ENCODE measurements around the gene AUTS2. TPM values are rescaled to one million over a fixed set of nuclear protein-coding genes. Genes with fewer than 3 reads are reported as not detected.
"Not testable (repeated sequence)": the region's sequence is repeated elsewhere in the genome, so short reads cannot be mapped to it uniquely, and the experiment has no call there.

Gene AUTS2
- total and polyA plus RNA-seq, 2 donors, result 13.4 to 87.7 TPM

GRCh38 chr7:70349819-70350218, 751.5 kb downstream of the AUTS2 start:
- 83% methylated on average over 1 of the region's 1 CpG for WGBS
- DNase-seq (ENCODE audit: extremely low spot score), result no peak
- no peak overlapping the region for H3K27ac ChIP-seq (ENCODE audit: low read depth)

GRCh38 chr7:70352088-70352487, 753.8 kb downstream of the AUTS2 start:
- H3K36me3 ChIP-seq (ENCODE audit: insufficient read depth), result no peaks in the 10 kb centered on the region
- no peak for DNase-seq (ENCODE audit: extremely low spot score)
- H3K4me3 ChIP-seq (ENCODE audit: low read depth, low read length), result no peak overlapping the region
- WGBS, result 71% methylated on average over 4 of the region's 4 CpGs
- no peak overlapping the region for H3K27ac ChIP-seq (ENCODE audit: low read depth)
- H3K4me1 ChIP-seq (ENCODE audit: insufficient read depth), result no peaks in the 10 kb centered on the region

More at GRCh38 chr7:70349819-70350218, 751.5 kb downstream of the AUTS2 start:
- H3K36me3 ChIP-seq (ENCODE audit: insufficient read depth), result no peaks in the 10 kb centered on the region
- no peaks in the 10 kb centered on the region for H3K4me1 ChIP-seq (ENCODE audit: insufficient read depth)
- no peak overlapping the region for H3K4me3 ChIP-seq (ENCODE audit: low read depth, low read length)

GRCh38 chr7:70352906-70353305, 754.6 kb downstream of the AUTS2 start:
- no peaks in the 10 kb centered on the region for H3K4me1 ChIP-seq (ENCODE audit: insufficient read depth)
- 58% methylated on average over 2 of the region's 2 CpGs for WGBS

DNA sequence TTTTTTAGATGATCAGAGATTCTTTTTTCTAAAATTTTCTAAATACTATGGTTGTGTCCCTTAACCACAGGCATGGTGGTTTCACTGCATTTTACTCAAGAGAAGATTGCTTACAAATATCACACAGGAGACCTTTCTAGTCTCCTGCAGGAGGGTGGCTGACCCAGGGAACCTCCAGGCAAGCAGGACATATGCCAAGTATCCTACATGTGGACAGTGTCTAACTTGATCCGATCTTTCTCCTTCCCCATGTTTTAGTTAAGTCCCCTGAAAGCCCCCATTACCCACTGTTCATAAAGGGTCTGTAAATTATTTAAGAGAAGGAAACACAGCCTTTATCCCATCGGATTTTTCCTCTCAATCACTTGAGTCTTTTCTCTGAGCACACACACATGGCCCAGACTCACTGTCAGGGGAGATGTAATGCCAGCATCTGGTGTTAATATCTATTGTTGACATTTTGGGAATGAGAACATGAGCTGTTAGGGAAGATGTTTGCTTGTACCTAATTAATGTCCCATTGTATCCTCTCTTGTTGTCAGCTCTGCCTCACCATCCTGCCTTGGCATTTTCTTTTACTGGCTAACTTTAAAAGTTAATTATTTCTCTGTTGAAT, 755.2 kb downstream of the AUTS2 start:
- H3K27ac ChIP-seq (ENCODE audit: low read depth), result no peak overlapping the region
- H3K4me3 ChIP-seq (ENCODE audit: low read depth, low read length), result no peak overlapping the region
- WGBS, result 33% methylated on average over 2 of the region's 2 CpGs
- H3K36me3 ChIP-seq (ENCODE audit: insufficient read depth), result no peaks in the 10 kb centered on the region
- H3K4me1 ChIP-seq (ENCODE audit: insufficient read depth), result no peaks in the 10 kb centered on the region
- no peak for DNase-seq (ENCODE audit: extremely low spot score)

More at GRCh38 chr7:70352906-70353305, 754.6 kb downstream of the AUTS2 start:
- no peak for DNase-seq (ENCODE audit: extremely low spot score)
- Histone ChIP-seq H3K4me3 (ENCODE audit: low read depth, low read length) (no peak overlapping the region), H3K27ac (ENCODE audit: low read depth) (no peak overlapping the region), H3K36me3 (ENCODE audit: insufficient read depth) (no peaks in the 10 kb centered on the region)

DNA sequence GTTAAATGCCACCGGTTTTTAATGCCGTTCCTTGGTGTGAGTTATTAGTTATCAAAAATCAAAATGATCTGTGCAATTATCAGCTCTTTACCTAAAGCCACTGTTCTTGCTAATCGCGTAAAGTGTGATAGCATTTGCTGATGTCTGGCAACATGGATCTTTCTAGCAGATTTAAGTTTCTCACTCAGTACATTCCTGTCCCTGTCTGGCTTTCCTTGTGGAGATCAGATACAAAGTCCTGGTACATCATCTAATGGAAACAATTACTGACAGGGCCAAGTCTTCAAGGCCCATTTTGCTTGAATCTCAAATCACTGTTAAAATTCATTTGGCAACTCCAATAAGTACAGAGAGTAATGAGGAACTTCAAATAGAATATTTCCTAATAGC, 755.7 kb downstream of the AUTS2 start:
- Histone ChIP-seq H3K27ac (ENCODE audit: low read depth) (no peak overlapping the region), H3K36me3 (ENCODE audit: insufficient read depth) (no peaks in the 10 kb centered on the region), H3K4me1 (ENCODE audit: insufficient read depth) (no peaks in the 10 kb centered on the region), H3K4me3 (ENCODE audit: low read depth, low read length) (no peak overlapping the region)
- no peak for DNase-seq (ENCODE audit: extremely low spot score)
- 51% methylated on average over 4 of the region's 4 CpGs for WGBS

DNA sequence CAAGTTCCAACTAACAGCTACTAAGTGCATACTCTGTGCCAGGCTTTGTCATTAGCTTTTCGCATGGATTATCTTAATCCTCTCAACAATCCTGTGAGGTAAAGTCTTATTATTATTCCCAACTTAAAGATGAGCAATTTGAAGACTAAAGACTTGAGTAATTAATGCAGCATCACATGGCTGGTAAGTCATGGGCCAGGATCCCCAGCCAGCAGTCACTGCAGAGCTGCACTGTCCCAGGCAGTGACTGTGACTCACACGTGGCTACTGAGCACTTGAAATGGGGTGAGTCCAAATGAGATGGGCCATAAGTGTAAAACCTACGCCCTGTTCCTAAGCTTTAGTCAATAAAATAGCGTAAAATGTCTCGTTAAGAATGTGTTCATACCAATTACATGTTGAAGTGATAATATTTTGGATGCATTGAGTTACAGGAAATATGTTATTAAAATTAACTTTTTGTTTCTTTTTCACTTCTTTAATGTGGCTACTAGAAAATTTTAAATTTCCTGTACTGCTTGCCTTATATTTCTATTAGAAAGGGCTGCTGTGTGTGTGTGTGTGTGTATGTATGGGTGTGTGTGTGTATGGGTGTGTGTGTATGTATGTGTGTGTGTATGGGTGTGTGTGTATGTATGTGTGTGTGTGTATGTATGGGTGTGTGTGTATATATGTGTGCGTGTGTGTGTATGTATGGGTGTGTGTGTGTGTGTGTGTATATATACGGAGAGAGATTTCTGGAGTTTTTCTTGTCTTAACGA, 756.3 kb downstream of the AUTS2 start:
- WGBS, result 87% methylated on average over 8 of the region's 8 CpGs
- no peak overlapping the region for H3K27ac ChIP-seq (ENCODE audit: low read depth)
- no peaks in the 10 kb centered on the region for H3K36me3 ChIP-seq (ENCODE audit: insufficient read depth)
- no peak for DNase-seq (ENCODE audit: extremely low spot score)
- no peaks in the 10 kb centered on the region for H3K4me1 ChIP-seq (ENCODE audit: insufficient read depth)
- H3K4me3 ChIP-seq (ENCODE audit: low read depth, low read length), result no peak overlapping the region

GRCh38 chr7:70355198-70356020, 757.1 kb downstream of the AUTS2 start:
- 76% methylated on average over 10 of the region's 10 CpGs for WGBS

DNA sequence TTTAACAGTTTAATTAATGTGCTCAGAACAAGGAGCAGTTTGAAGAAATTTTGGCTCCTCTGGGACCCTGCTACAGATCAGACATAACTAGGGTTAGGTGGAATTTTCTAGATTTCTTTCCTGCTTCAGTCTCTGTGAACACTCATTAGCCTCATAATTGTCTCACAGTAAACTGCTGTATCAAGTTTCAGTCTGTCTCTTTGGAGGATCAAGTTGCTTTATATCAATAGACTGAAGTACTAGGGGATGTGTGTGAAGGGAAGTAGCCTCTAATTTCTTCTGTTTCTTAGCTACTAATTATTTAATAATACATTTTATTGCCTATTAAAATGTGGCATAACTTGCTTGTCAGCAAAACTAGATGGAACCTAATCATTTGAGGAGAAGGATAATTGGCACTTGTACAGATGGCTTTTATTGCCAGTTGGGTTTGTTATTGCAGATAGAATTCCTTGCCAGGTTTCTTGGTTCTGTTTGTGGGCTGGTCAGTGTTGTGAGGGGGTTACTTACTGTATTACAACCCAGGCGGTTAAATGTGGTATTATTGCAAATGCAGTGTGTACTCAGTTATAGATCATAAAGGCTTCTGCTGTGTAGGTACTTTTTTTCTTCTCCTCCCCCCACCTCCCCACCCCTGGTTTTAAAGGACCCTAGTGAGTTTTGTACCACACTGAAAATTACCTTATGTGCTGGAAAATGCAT, 758.0 kb downstream of the AUTS2 start:
- WGBS, result 84% methylated on average over 1 of the region's 1 CpG
- H3K4me1 ChIP-seq (ENCODE audit: insufficient read depth), result no peaks in the 10 kb centered on the region
- H3K4me3 ChIP-seq (ENCODE audit: low read depth, low read length), result no peak overlapping the region
- no peaks in the 10 kb centered on the region for H3K36me3 ChIP-seq (ENCODE audit: insufficient read depth)
- no peak overlapping the region for H3K27ac ChIP-seq (ENCODE audit: low read depth)
- DNase-seq (ENCODE audit: extremely low spot score), result no peak

More at GRCh38 chr7:70355198-70356020, 757.1 kb downstream of the AUTS2 start:
- no peaks in the 10 kb centered on the region for H3K4me1 ChIP-seq (ENCODE audit: insufficient read depth)
- H3K27ac ChIP-seq (ENCODE audit: low read depth), result no peak overlapping the region
- H3K4me3 ChIP-seq (ENCODE audit: low read depth, low read length), result no peak overlapping the region
- no peak for DNase-seq (ENCODE audit: extremely low spot score)
- no peaks in the 10 kb centered on the region for H3K36me3 ChIP-seq (ENCODE audit: insufficient read depth)

GRCh38 chr7:70356787-70357328, 758.6 kb downstream of the AUTS2 start:
- no peak overlapping the region for H3K27ac ChIP-seq (ENCODE audit: low read depth)
- 67% methylated on average over 5 of the region's 5 CpGs for WGBS
- DNase-seq (ENCODE audit: extremely low spot score), result no peak
- H3K4me1 ChIP-seq (ENCODE audit: insufficient read depth), result no peaks in the 10 kb centered on the region
- no peaks in the 10 kb centered on the region for H3K36me3 ChIP-seq (ENCODE audit: insufficient read depth)
- no peak overlapping the region for H3K4me3 ChIP-seq (ENCODE audit: low read depth, low read length)

- no peak for DNase-seq (ENCODE audit: extremely low spot score)
- WGBS, result 75% methylated on average over 4 of the region's 4 CpGs
- Histone ChIP-seq H3K4me3 (ENCODE audit: low read depth, low read length) (no peak overlapping the region), H3K36me3 (ENCODE audit: insufficient read depth) (no peaks in the 10 kb centered on the region), H3K27ac (ENCODE audit: low read depth) (no peak overlapping the region), H3K4me1 (ENCODE audit: insufficient read depth) (no peaks in the 10 kb centered on the region)
These were observed 762.3 kb downstream of the AUTS2 start for GRCh38 chr7:70360557-70360956.

GRCh38 chr7:70361821-70362220, 763.5 kb downstream of the AUTS2 start:
- Histone ChIP-seq H3K27ac (ENCODE audit: low read depth) (no peak overlapping the region), H3K4me1 (ENCODE audit: insufficient read depth) (no peaks in the 10 kb centered on the region), H3K4me3 (ENCODE audit: low read depth, low read length) (no peak overlapping the region), H3K36me3 (ENCODE audit: insufficient read depth) (no peaks in the 10 kb centered on the region)
- 77% methylated on average over 1 of the region's 1 CpG for WGBS
- no peak for DNase-seq (ENCODE audit: extremely low spot score)

- not testable (repeated sequence) for H3K36me3 ChIP-seq (ENCODE audit: insufficient read depth); H3K4me1 ChIP-seq (ENCODE audit: insufficient read depth); DNase-seq (ENCODE audit: extremely low spot score); H3K27ac ChIP-seq (ENCODE audit: low read depth); H3K4me3 ChIP-seq (ENCODE audit: low read depth, low read length)
- WGBS, result 100% methylated on average over 3 of the region's 3 CpGs
These were observed 766.1 kb downstream of the AUTS2 start for GRCh38 chr7:70364393-70364792.

DNA sequence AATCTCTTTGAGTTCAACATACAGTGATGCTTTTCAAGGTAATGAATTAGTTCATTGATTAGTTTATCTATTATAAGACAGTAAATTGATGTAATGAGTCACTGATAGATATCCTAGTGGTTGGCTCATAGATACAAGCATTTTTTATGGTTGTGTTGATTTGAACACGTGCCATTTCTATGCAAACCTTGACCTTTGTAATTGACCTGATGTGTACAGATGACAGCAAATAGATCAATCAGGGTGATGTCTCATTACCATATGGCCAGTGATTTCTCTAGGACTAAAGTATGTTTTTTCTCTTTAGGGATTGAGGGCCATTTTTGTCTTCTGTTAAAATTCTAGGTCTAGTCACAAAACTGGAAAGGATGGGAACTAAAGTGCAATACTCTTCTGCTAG, 773.4 kb downstream of the AUTS2 start:
- Histone ChIP-seq H3K4me1 (ENCODE audit: insufficient read depth) (no peaks in the 10 kb centered on the region), H3K36me3 (ENCODE audit: insufficient read depth) (no peaks in the 10 kb centered on the region), H3K27ac (ENCODE audit: low read depth) (no peak overlapping the region), H3K4me3 (ENCODE audit: low read depth, low read length) (no peak overlapping the region)
- WGBS, result 83% methylated on average over 1 of the region's 1 CpG
- no peak for DNase-seq (ENCODE audit: extremely low spot score)
